ENCODE data around the gene ASGR2. TPM values are rescaled to one million over a fixed set of nuclear protein-coding genes. Genes with fewer than 3 reads are reported as not detected.

The ASGR2 gene
- total and polyA plus RNA-seq, 3 donors from 2014 or later: 0.47 to 2.6 (median 1.1) TPM

DNA sequence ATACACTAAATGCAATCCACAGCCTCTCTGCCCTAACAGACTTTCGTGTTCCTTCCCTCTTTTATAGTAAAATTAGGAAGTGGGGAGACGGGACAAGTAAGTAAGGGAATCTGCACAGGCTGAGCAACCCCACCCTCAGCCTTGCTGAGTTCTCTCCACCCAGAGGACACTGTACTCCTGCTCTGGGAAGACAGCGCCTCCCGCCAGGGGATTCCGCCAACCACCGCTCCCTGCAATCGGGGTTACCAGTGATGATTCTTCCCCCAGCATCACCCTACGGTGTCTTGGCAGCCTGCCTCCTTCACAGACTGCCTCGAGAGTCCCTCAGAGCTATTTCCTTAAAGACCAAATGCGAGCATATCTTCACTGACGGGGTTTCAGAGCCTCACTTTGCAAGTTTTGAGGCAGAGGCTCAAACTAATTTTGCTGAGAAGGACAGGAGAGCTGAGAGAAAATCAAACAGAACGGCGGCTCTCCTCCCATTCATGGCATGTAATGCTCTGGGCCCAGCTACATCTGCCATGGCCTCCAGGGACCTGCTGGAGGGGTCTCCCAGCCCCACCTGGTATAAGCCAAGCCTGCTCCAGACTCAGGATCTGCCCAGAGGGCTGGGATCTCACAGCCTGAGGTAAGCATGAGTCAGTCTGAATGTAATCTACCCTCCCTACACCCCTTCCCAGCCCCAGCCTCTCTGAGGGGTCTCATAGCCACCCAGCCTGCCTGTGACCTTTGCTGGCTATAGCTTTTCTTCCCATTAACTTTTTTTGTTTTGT, 22.7 kb upstream of the ASGR2 start:
- H3K27me3 ChIP-seq: no peaks in the 10 kb centered on the region
- no peaks in the 10 kb centered on the region for H3K9me3 ChIP-seq
- WGBS, 2 donors: 38 to 39% methylated on average over 12 to 13 of the region's 13 CpGs
- peak; percentile 39 for DNase-seq
- TF ChIP-seq, protein P1, sequence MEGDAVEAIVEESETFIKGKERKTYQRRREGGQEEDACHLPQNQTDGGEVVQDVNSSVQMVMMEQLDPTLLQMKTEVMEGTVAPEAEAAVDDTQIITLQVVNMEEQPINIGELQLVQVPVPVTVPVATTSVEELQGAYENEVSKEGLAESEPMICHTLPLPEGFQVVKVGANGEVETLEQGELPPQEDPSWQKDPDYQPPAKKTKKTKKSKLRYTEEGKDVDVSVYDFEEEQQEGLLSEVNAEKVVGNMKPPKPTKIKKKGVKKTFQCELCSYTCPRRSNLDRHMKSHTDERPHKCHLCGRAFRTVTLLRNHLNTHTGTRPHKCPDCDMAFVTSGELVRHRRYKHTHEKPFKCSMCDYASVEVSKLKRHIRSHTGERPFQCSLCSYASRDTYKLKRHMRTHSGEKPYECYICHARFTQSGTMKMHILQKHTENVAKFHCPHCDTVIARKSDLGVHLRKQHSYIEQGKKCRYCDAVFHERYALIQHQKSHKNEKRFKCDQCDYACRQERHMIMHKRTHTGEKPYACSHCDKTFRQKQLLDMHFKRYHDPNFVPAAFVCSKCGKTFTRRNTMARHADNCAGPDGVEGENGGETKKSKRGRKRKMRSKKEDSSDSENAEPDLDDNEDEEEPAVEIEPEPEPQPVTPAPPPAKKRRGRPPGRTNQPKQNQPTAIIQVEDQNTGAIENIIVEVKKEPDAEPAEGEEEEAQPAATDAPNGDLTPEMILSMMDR (IDR thresholded peaks at IDR 0.05): no peak
- no peak for TF ChIP-seq POLR2A (IDR thresholded peaks at IDR 0.05)
- no peak overlapping the region for H3K27ac ChIP-seq
- H3K4me1 ChIP-seq: no peaks in the 10 kb centered on the region
- no peaks in the 10 kb centered on the region for H3K36me3 ChIP-seq (ENCODE audit: low read depth, missing control alignments)
- H3K4me3 ChIP-seq: no peak overlapping the region
- intact Hi-C loops (cut with DNase I; ENCODE audit: low total_unique reads): loop anchor here (2.0 kb wide), 1 partner anchor 85 kb away; no protein-coding TSS in a partner anchor

DNA sequence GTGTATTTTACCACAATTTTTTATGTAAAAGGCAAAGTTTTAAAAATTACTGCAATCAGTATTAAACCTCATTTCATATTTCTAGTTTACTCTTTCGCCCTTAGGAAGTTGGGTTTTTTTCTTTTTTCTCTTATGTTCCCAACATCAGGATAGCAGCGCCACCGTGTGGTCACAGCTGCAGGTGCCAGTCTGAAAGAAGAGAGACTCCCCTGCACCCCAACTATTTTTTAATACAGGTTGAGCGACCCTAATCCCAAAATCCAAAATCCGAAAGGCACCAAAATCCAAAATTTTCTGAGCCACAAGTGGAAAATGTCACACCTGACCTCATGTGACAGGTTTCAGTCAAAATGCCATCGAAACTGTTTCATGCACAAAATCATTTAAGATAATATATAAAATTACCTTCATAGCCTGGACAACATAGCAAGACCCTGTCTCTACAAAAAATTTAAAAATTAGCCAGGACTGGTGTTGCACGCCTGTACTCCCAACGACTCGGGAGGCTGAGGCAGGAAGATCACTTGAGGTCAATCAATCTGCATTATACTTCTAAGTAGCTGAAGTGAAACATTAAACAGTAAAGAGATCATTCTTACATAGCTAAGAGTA, 21.8 kb upstream of the ASGR2 start:
- WGBS, 2 donors: 27 to 28% methylated on average over 9 of the region's 9 CpGs
- H3K27me3 ChIP-seq: no peaks in the 10 kb centered on the region
- no peak overlapping the region for H3K27ac ChIP-seq
- H3K36me3 ChIP-seq (ENCODE audit: low read depth, missing control alignments): no peaks in the 10 kb centered on the region
- intact Hi-C loops (cut with DNase I; ENCODE audit: low total_unique reads): loop anchor here (2.0 kb wide), 1 partner anchor 84 kb away; no protein-coding TSS in a partner anchor
- no peak overlapping the region for H3K4me3 ChIP-seq
- TF ChIP-seq, protein P1 (IDR thresholded peaks at IDR 0.05): peak; percentile 90 to 96 (median 95)
- TF ChIP-seq POLR2A (IDR thresholded peaks at IDR 0.05): no peak
- no peaks in the 10 kb centered on the region for H3K4me1 ChIP-seq
- DNase-seq: peak; percentile 89
- no peaks in the 10 kb centered on the region for H3K9me3 ChIP-seq

DNA sequence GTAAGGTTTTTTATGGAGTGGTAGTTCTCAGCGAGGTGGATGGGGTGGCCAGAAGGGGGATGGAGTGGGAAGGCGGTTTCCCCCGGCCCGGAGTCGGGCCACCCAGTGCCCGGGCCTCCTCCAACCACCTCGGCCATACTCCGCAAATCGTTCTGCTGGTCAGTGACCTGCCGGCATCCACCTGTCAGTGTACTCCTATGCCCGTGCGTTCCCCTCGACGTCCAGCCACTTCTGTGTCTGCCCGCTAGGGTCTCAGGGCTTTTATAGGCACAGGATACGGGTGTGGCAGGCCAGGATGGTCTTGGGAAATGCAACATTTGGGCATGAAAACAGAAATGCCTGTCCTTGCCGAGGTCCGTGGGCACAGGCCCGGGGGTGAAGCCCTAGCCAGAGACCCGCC, 19.3 kb upstream of the ASGR2 start:
- Histone ChIP-seq H3K36me3 (ENCODE audit: low read depth, missing control alignments) (no peaks in the 10 kb centered on the region), H3K4me3 (no peak overlapping the region), H3K4me1 (no peaks in the 10 kb centered on the region), H3K27ac (no peak overlapping the region), H3K27me3 (no peaks in the 10 kb centered on the region), H3K9me3 (no peaks in the 10 kb centered on the region)
- 81 to 83% methylated on average over 20 of the region's 20 CpGs for whole genome bisulfite sequencing, 2 donors
- no peak for TF ChIP-seq POLR2A (IDR thresholded peaks at IDR 0.05)
- TF ChIP-seq, protein P1 (IDR thresholded peaks at IDR 0.05): no peak
- DNase-seq: no peak
- intact Hi-C loops (cut with DNase I; ENCODE audit: low total_unique reads): no loop called here

DNA sequence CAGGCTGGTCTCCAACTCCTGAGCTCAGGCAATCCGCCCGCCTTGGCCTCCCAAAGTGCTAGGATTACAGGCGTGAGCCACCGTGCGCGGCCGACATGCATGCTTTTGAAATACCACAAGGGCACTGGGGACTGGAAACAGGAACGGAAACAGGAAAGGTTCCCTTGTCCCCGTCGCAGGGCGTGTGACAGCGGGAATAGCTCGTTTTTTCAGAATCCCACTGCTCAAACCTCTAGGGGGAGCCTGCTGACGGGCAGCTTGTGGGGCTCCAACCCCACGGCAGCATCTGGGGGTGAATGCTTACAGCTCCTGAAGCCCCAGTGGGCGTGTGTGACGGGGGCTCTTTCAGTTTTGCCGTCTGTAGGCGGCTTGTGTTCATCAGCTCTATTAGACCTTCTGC, 18.8 kb upstream of the ASGR2 start:
- no peaks in the 10 kb centered on the region for H3K9me3 ChIP-seq
- H3K27me3 ChIP-seq: no peaks in the 10 kb centered on the region
- no peak overlapping the region for H3K27ac ChIP-seq
- TF ChIP-seq, protein P1 (IDR thresholded peaks at IDR 0.05): no peak
- no peak for TF ChIP-seq POLR2A (IDR thresholded peaks at IDR 0.05)
- H3K36me3 ChIP-seq (ENCODE audit: low read depth, missing control alignments): no peaks in the 10 kb centered on the region
- no peak for DNase-seq
- 63 to 81% methylated on average over 9 to 19 of the region's 19 CpGs for WGBS, 2 donors
- no peak overlapping the region for H3K4me3 ChIP-seq
- intact Hi-C loops (cut with DNase I; ENCODE audit: low total_unique reads): no loop called here
- H3K4me1 ChIP-seq: no peaks in the 10 kb centered on the region

All from testis (tissue), 3 donors.